ENCODE data around the gene VKORC1L1.
"Not testable (repeated sequence)": the region's sequence is repeated elsewhere in the genome, so short reads cannot be mapped to it uniquely, and the experiment has no call there.

VKORC1L1 gene

GRCh38 chr7:65885533-65885932 is 12.7 kb downstream of the VKORC1L1 start:
- DNase-seq: not testable (repeated sequence)

GRCh38 chr7:65888434-65889156 is 15.7 kb downstream of the VKORC1L1 start:
- DNase-seq: not testable (repeated sequence)

- not testable (repeated sequence) for DNase-seq
Observed at GRCh38 chr7:65889722-65890121, 16.8 kb downstream of the VKORC1L1 start.

GRCh38 chr7:65892161-65892560 is 19.3 kb downstream of the VKORC1L1 start:
- no peak for DNase-seq

- DNase-seq: no peak
Observed at GRCh38 chr7:65892835-65893234, 20.0 kb downstream of the VKORC1L1 start.

- DNase-seq: no peak
Observed at GRCh38 chr7:65896279-65896870, 23.5 kb downstream of the VKORC1L1 start.

GRCh38 chr7:65897289-65897688 is 24.4 kb downstream of the VKORC1L1 start:
- not testable (repeated sequence) for DNase-seq

- DNase-seq: not testable (repeated sequence)
Observed at GRCh38 chr7:65898677-65899447, 26.0 kb downstream of the VKORC1L1 start.

- DNase-seq: no peak
Observed at GRCh38 chr7:65902306-65902705, 29.4 kb downstream of the VKORC1L1 start.

- DNase-seq: no peak
Observed at GRCh38 chr7:65907501-65908198, 34.8 kb downstream of the VKORC1L1 start.

GRCh38 chr7:65910237-65910636 is 37.4 kb downstream of the VKORC1L1 start:
- DNase-seq: no peak

- DNase-seq: no peak
Observed at GRCh38 chr7:65912237-65912636, 39.4 kb downstream of the VKORC1L1 start.

- no peak for DNase-seq
Observed at GRCh38 chr7:65915921-65916657, 43.2 kb downstream of the VKORC1L1 start.

- no peak for DNase-seq
Observed at GRCh38 chr7:65923316-65923715, 50.4 kb downstream of the VKORC1L1 start.

- no peak for DNase-seq
Observed at GRCh38 chr7:65924193-65924592, 51.3 kb downstream of the VKORC1L1 start.

GRCh38 chr7:65925040-65925439 is 52.2 kb downstream of the VKORC1L1 start:
- DNase-seq: no peak

GRCh38 chr7:65926588-65926987 is 53.7 kb downstream of the VKORC1L1 start:
- no peak for DNase-seq

GRCh38 chr7:65927489-65928448 is 54.9 kb downstream of the VKORC1L1 start:
- no peak for DNase-seq

GRCh38 chr7:65931685-65932084 is 58.8 kb downstream of the VKORC1L1 start:
- DNase-seq: no peak

- no peak for DNase-seq
Observed at GRCh38 chr7:65937296-65937695, 64.4 kb downstream of the VKORC1L1 start.

- DNase-seq: no peak
Observed at GRCh38 chr7:65938336-65938895, 65.5 kb downstream of the VKORC1L1 start.
